DOHH2 (cell line): Measurements from ENCODE around the gene SNRNP48.

Experiments
- EZH2phosphoT487 ChIP-seq: fragments of 200-600 bp; sonication (generic); IDR thresholded peaks from 2 replicates; pipeline ENCODE4 v1.6.1; 2017; ENCODE audit warnings: borderline replicate concordance, mild to moderate bottlenecking, antibody characterized with exemption, low read length, moderate library complexity, mixed read lengths
- TF ChIP-seq, protein P1 (sequence below): fragments of 200-600 bp; sonication (generic); IDR thresholded peaks from one replicate; pipeline ENCODE4 v1.5.1; 2014; ENCODE audit warnings: antibody characterized with exemption, mild to moderate bottlenecking, low read depth, low read length; ENCODE audit not compliant: poor library complexity, severe bottlenecking

DNA sequence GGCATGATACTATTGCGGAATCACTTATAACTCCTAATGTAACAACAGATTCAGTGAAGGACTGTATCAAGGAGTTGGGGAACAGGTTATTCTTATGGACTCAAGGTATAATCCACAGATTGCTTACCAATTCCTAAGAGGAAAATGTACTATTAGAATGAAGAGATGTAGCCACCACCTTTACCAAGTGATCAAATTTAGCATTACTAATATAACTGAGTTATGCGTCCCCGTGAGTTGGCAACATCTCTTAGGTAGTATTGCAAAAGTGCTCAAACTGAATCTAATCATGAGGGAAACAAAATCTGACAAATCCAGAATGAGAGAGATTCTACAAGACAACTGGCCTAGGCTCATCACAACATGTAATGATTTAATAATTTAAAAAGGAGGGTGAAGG, 777 bp upstream of the SNRNP48 start:
- TF ChIP-seq, protein P1, sequence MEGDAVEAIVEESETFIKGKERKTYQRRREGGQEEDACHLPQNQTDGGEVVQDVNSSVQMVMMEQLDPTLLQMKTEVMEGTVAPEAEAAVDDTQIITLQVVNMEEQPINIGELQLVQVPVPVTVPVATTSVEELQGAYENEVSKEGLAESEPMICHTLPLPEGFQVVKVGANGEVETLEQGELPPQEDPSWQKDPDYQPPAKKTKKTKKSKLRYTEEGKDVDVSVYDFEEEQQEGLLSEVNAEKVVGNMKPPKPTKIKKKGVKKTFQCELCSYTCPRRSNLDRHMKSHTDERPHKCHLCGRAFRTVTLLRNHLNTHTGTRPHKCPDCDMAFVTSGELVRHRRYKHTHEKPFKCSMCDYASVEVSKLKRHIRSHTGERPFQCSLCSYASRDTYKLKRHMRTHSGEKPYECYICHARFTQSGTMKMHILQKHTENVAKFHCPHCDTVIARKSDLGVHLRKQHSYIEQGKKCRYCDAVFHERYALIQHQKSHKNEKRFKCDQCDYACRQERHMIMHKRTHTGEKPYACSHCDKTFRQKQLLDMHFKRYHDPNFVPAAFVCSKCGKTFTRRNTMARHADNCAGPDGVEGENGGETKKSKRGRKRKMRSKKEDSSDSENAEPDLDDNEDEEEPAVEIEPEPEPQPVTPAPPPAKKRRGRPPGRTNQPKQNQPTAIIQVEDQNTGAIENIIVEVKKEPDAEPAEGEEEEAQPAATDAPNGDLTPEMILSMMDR, result no peak
- no peak for TF ChIP-seq EZH2phosphoT487
